K562 (cell line): Measurements from ENCODE around the gene MTG2. TPM values are rescaled to one million over a fixed set of nuclear protein-coding genes. Genes with fewer than 3 reads are reported as not detected.
A peak's percentile ranks its signal among the peaks of the same experiment; 100 is the strongest.

Experiments used
- CBX2 ChIP-seq: fragments of 200-600 bp; sonication (generic); IDR thresholded peaks from one replicate; pipeline ENCODE4 v1.6.1; 2012; ENCODE audit warnings: mild to moderate bottlenecking, low read length, inconsistent platforms; ENCODE audit not compliant: insufficient read depth, poor library complexity, severe bottlenecking
- CHAMP1 ChIP-seq: fragments of 450-650 bp; IDR thresholded peaks from 2 replicates; pipeline ENCODE4 v1.6.1; 2016; ENCODE audit warnings: mild to moderate bottlenecking
- DIDO1 ChIP-seq: fragments of 450-650 bp; IDR thresholded peaks from 2 replicates; pipeline ENCODE4 v1.6.1; 2016; ENCODE audit warnings: low read depth, missing biosample characterization, missing genetic modification characterization
- ETV1 ChIP-seq: fragments of 450-650 bp; conservative IDR thresholded peaks from 2 replicates; pipeline ENCODE4 v1.6.1; 2016; ENCODE audit warnings: missing genetic modification characterization, control low read depth, low read depth, missing compliant biosample characterization
- HIVEP1 ChIP-seq: fragments of 250-450 bp; sonication (Bioruptor Pico); IDR thresholded peaks from 2 replicates; pipeline ENCODE4 v1.4.0; 2020; ENCODE audit warnings: mild to moderate bottlenecking
- HNRNPK ChIP-seq: fragments of 200-400 bp; formaldehyde crosslinking; IDR thresholded peaks from one replicate; pipeline ENCODE4 v1.6.1; 2018; ENCODE audit warnings: mild to moderate bottlenecking, low read depth, low read length; ENCODE audit not compliant: poor library complexity, severe bottlenecking
- PREB ChIP-seq: sonication (generic); formaldehyde crosslinking; IDR thresholded peaks from 2 replicates; pipeline ENCODE4 v1.8.1; 2023; ENCODE audit warnings: mild to moderate bottlenecking, missing genetic modification reagents
- SIRT6 ChIP-seq: IDR thresholded peaks from one replicate; pipeline ENCODE4 v1.6.1; 2012; ENCODE audit warnings: low read depth, mild to moderate bottlenecking, control low read depth, inconsistent platforms, low read length, moderate library complexity
- SP1 ChIP-seq: sonication (generic); formaldehyde crosslinking; IDR thresholded peaks from 2 replicates; pipeline ENCODE4 v1.8.1; 2022; ENCODE audit warnings: mild to moderate bottlenecking, missing genetic modification reagents
- ZBTB2 ChIP-seq: fragments of 450-650 bp; IDR thresholded peaks from 2 replicates; pipeline ENCODE4 v1.6.1; 2016; ENCODE audit warnings: antibody characterized with exemption
- ZFP91 ChIP-seq: sonication (generic); formaldehyde crosslinking; IDR thresholded peaks from 2 replicates; pipeline ENCODE4 v1.8.0; 2022; ENCODE audit warnings: mild to moderate bottlenecking, missing genetic modification reagents
- ZNF347 ChIP-seq: fragments of 450-650 bp; formaldehyde crosslinking; IDR thresholded peaks from 2 replicates; pipeline ENCODE4 v1.4.0; 2020; ENCODE audit warnings: low read depth, mild to moderate bottlenecking, moderate library complexity
- ZNF354B ChIP-seq: fragments of 250-450 bp; sonication (Bioruptor Pico); IDR thresholded peaks from 2 replicates; pipeline ENCODE4 v1.4.0; 2020
- ZNF398 ChIP-seq: fragments of 250-450 bp; sonication (Bioruptor Pico); IDR thresholded peaks from 2 replicates; pipeline ENCODE4 v1.8.0; 2021; ENCODE audit warnings: moderate library complexity, mild to moderate bottlenecking, inconsistent platforms
- ZNF41 ChIP-seq: fragments of 250-450 bp; sonication (Bioruptor Pico); conservative IDR thresholded peaks from 2 replicates; pipeline ENCODE4 v1.4.0; 2020; ENCODE audit warnings: mild to moderate bottlenecking
- ZNF583 ChIP-seq: fragments of 250-450 bp; sonication (Bioruptor Pico); IDR thresholded peaks from 2 replicates; pipeline ENCODE4 v1.4.0; 2020
- ZNF780A ChIP-seq: fragments of 250-450 bp; sonication (Bioruptor Pico); IDR thresholded peaks from 2 replicates; pipeline ENCODE4 v1.5.0; 2021; ENCODE audit warnings: mild to moderate bottlenecking
- polyA plus RNA-seq, 8 experiments: library from polyadenylated mRNA; depleted of rRNA in 4 of 8; stranded (reverse) in 5 of 8; unstranded in 3 of 8; fragments of >200 nt; fragmentation: Nextera tagmentation in 2 of 8; fragmentation: Illumina TruSeq in 1 of 8; extraction: Ambion mirVana in 2 of 8; extraction: Trizol in 1 of 8; gene quantifications; 2 replicates each; pipeline versions ENCODE4 v1.2.1 to v1.2.3, GENCODE V29; 2011 to 2014; ENCODE audit warnings: inconsistent platforms in 1 of 8, missing spikeins in 1 of 8
- total RNA-seq, 7 experiments: library from RNA; depleted of rRNA in 6 of 7; stranded (reverse); fragments of >200 nt in 6 of 7; fragmentation: Illumina TruSeq in 2 of 7; extraction: Trizol in 2 of 7; gene quantifications; 2 replicates each; pipeline versions ENCODE4 v1.2.1 to v1.2.3, GENCODE V29; 2011 to 2021; ENCODE audit warnings: low replicate concordance in 1 of 7

The MTG2 gene
- total and polyA plus RNA-seq, 9 of the 15 experiments (the other 6 are each of a cell fraction or from before 2014, with no cell fraction given): 8.7 to 67.5 (median 44.5) TPM

GRCh38 chr20:62237801-62238568 is 55.2 kb downstream of the MTG2 start, which contains the start of gene OSBPL2 (continued):
- TF ChIP-seq ZNF398 (CRISPR knock-in tag) (no peak), CHAMP1 (no peak), ZNF583 (no peak), SIRT6 (no peak), HIVEP1 (CRISPR knock-in tag) (no peak), ZNF347 (CRISPR knock-in tag) (no peak), SP1 (peak; percentile 98), ZNF354B (CRISPR knock-in tag) (no peak), HNRNPK (no peak), PREB (CRISPR knock-in tag) (no peak), ZBTB2 (no peak), ZNF780A (CRISPR knock-in tag) (no peak), CBX2 (no peak), ETV1 (no peak), ZNF41 (CRISPR knock-in tag) (no peak), DIDO1 (tag) (no peak), ZFP91 (CRISPR knock-in tag) (no peak)
